Nephron progenitor cell (in vitro differentiated cells): Measurements from ENCODE around the gene TF.

ENCODE experiments used
- DNase-seq: peaks from one replicate; pipeline ENCODE4 v3.0.0; 2021
- H3K27ac Mint-ChIP-seq: 2 replicates; pipeline ENCODE4 v1.8.0; 2021; ENCODE audit warnings: mild to moderate bottlenecking, moderate library complexity, mixed read lengths
- H3K27me3 Mint-ChIP-seq: 2 replicates; pipeline ENCODE4 v1.8.0; 2021; ENCODE audit warnings: mild to moderate bottlenecking, low read depth, mixed read lengths; ENCODE audit not compliant: poor library complexity
- H3K36me3 Mint-ChIP-seq: 2 replicates; pipeline ENCODE4 v1.8.0; 2021; ENCODE audit warnings: low read depth, mixed read lengths
- H3K4me1 Mint-ChIP-seq: 2 replicates; pipeline ENCODE4 v1.8.0; 2021; ENCODE audit warnings: mixed read lengths
- H3K4me3 Mint-ChIP-seq: 2 replicates; pipeline ENCODE4 v1.8.0; 2021; ENCODE audit warnings: mild to moderate bottlenecking, moderate library complexity, mixed read lengths
- H3K9me3 Mint-ChIP-seq: 2 replicates; pipeline ENCODE4 v1.8.0; 2021; ENCODE audit warnings: mild to moderate bottlenecking, moderate library complexity, mixed read lengths
- CTCF ChIP-seq: fragments of 200-600 bp; sonication (generic); IDR thresholded peaks from 2 replicates; pipeline ENCODE4 v1.5.0; 2021; ENCODE audit warnings: antibody characterized with exemption

Gene TF

GRCh38 chr3:133812872-133813271, 66.7 kb downstream of the TF start:
- Mint-ChIP-seq H3K27me3 (no peaks in the 10 kb centered on the region), H3K36me3 (peaks cover 55% of the 10 kb centered on the region), H3K9me3 (no peaks in the 10 kb centered on the region), H3K4me3 (no peak overlapping the region), H3K27ac (peak overlapping the region; percentile 10), H3K4me1 (peaks cover 5% of the 10 kb centered on the region)
- no peak for TF ChIP-seq CTCF
- no peak for DNase-seq

- H3K36me3 Mint-ChIP-seq: peaks cover 39% of the 10 kb centered on the region
- no peaks in the 10 kb centered on the region for H3K9me3 Mint-ChIP-seq
- no peak overlapping the region for H3K27ac Mint-ChIP-seq
- H3K27me3 Mint-ChIP-seq: no peaks in the 10 kb centered on the region
- TF ChIP-seq CTCF: no peak
- no peaks in the 10 kb centered on the region for H3K4me1 Mint-ChIP-seq
- H3K4me3 Mint-ChIP-seq: no peak overlapping the region
- DNase-seq: no peak
Observed at GRCh38 chr3:133815386-133815785, 69.2 kb downstream of the TF start.

GRCh38 chr3:133820129-133820528, 73.9 kb downstream of the TF start:
- Mint-ChIP-seq H3K9me3 (no peaks in the 10 kb centered on the region), H3K4me3 (no peak overlapping the region), H3K36me3 (peaks cover 45% of the 10 kb centered on the region), H3K4me1 (no peaks in the 10 kb centered on the region), H3K27me3 (no peaks in the 10 kb centered on the region), H3K27ac (no peak overlapping the region)
- TF ChIP-seq CTCF: no peak
- DNase-seq: no peak

GRCh38 chr3:133820889-133821675, 74.9 kb downstream of the TF start:
- Mint-ChIP-seq H3K4me3 (no peak overlapping the region), H3K9me3 (no peaks in the 10 kb centered on the region), H3K27ac (peak overlapping the region; percentile 78), H3K4me1 (no peaks in the 10 kb centered on the region), H3K27me3 (no peaks in the 10 kb centered on the region), H3K36me3 (peaks cover 50% of the 10 kb centered on the region)
- no peak for DNase-seq
- TF ChIP-seq CTCF: no peak

GRCh38 chr3:133821767-133822638, 75.8 kb downstream of the TF start:
- no peak for DNase-seq
- peak overlapping the region; percentile 9 for H3K27ac Mint-ChIP-seq
- H3K36me3 Mint-ChIP-seq: peaks cover 50% of the 10 kb centered on the region
- no peaks in the 10 kb centered on the region for H3K27me3 Mint-ChIP-seq
- H3K9me3 Mint-ChIP-seq: no peaks in the 10 kb centered on the region
- no peaks in the 10 kb centered on the region for H3K4me1 Mint-ChIP-seq
- TF ChIP-seq CTCF: no peak
- H3K4me3 Mint-ChIP-seq: no peak overlapping the region
